ENCODE data around the gene S100A3. TPM values are rescaled to one million over a fixed set of nuclear protein-coding genes. Genes with fewer than 3 reads are reported as not detected.

S100A3 gene
- polyA plus RNA-seq, 1 of the 3 experiments (the other 2 are of a cell fraction) = 11.8 TPM

DNA sequence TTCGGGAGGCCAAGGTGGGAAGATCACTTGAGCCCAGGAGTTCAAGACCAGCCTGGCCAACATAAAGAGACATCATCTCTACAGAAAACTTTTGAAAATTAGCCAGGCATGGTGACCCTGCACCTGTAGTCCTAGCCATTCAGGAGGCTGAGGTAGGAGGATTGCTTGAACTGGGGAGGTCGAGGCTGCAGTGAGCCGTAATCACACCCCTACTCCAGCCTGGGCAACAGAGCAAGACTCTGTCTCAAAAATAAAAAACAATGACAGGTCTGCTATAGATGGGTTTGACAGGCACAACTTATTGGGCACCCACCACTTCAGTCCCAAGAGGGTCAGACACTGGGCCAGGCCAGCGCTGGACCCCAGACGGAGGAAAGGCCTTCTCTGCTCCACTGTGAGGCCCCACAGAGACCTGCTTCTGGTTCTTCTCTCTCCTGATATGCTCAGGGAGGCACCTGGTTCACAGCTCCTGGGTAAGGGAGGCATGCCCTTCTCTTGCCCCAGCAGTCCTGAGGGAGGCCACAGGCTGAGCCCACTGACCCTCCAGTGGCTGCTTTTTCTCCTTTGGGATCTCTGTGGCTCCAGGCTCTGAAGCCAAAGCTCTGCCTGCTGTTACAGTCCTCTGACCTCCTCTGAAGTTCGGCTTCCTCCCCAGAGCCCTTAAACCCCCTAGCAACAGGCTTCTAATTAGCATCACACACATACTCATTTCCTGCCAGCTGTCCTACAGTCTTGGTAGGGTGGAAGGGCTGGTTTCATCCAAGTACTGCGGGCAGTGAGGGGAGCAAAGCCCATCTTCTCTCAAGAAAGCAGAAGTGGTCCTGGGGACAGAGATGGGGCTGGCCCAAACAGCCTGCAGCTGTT lies 49.5 kb upstream of the S100A3 start:
- ChIA-PET POLR2A (no interaction called here), CTCF (interaction anchor here (0.7 to 1.9 kb wide), 10 partner anchors 8 to 246 kb away, joined by 3 to 7 read pairs (median 3); no protein-coding TSS in a partner anchor)
- H3K4me2 ChIP-seq = peak overlapping the region; percentile 58; the same call in 1 of the 2 replicates
- H3K9ac ChIP-seq = no peak overlapping the region
- H3K4me1 ChIP-seq (ENCODE audit: control insufficient read depth in 1 of 2, insufficient read depth in 2 of 2, low read depth in 1 of 2, low read length in 1 of 2) = peaks cover 4 to 5% of the 10 kb centered on the region in 2 experiments; a peak in 1 of 4 replicates
- peak overlapping the region in 1 of 2 experiments; percentile 34; a peak in 1 of 4 replicates for H3K27ac ChIP-seq (ENCODE audit: low read depth in 2 of 2, low read length in 1 of 2)
- DNase-seq = no peak
- H3K36me3 ChIP-seq (replicated peaks in 1 of 2; ENCODE audit: control insufficient read depth in 1 of 2, insufficient read depth in 2 of 2, low read length in 1 of 2) = no peaks in the 10 kb centered on the region
- H3K9me3 ChIP-seq = no peaks in the 10 kb centered on the region
- TF ChIP-seq RFX5 (IDR thresholded peaks at IDR 0.05; ENCODE audit: low read length) (peak; percentile 75; the same call in 1 of the 2 replicates), CHD2 (IDR thresholded peaks at IDR 0.05; ENCODE audit: low read length, partially characterized antibody) (no peak)
- H2AFZ ChIP-seq (ENCODE audit: low read depth) = 0 out of 2 replicates have a peak overlapping the region, but pooled peaks have one; percentile 37
- no peaks in the 10 kb centered on the region for H3K79me2 ChIP-seq (ENCODE audit: insufficient read depth)
- H3K27me3 ChIP-seq (ENCODE audit: insufficient read depth) = no peaks in the 10 kb centered on the region
- no peaks in the 10 kb centered on the region for H3K9me2 ChIP-seq
- H3K4me3 ChIP-seq (ENCODE audit: low read depth in 2 of 2, low read length in 1 of 2) = no peak overlapping the region
- WGBS (ENCODE audit: low lambda C conversion rate) = 85% methylated on average over 7 of the region's 7 CpGs
- H4K20me1 ChIP-seq (ENCODE audit: insufficient read depth) = no peaks in the 10 kb centered on the region
- H3F3A ChIP-seq (replicated peaks; ENCODE audit: insufficient read depth) = peaks cover 14% of the 10 kb centered on the region

DNA sequence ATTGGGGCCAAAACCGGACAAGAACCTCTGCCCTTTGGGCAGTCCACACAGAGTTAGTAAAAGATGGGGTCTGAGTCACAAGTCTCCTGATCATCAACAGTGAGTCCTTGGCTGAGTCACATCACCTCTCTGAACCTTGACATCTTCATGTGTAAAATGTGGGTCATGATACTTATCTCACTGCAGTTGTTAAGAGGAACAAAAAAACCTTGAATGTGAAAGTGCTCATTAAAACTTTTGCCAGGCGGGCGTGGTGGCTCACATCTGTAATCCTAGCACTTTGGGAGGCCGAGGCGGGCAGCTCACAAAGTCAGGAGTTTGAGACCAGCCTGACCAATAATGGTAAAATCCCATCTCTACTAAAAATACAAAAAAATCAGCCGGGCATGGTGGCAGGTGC lies 48.1 kb upstream of the S100A3 start:
- Histone ChIP-seq H3K36me3 (replicated peaks in 1 of 2; ENCODE audit: control insufficient read depth in 1 of 2, insufficient read depth in 2 of 2, low read length in 1 of 2) (no peaks in the 10 kb centered on the region), H3K9me2 (no peaks in the 10 kb centered on the region), H3K79me2 (ENCODE audit: insufficient read depth) (no peaks in the 10 kb centered on the region), H3K4me3 (ENCODE audit: low read depth in 2 of 2, low read length in 1 of 2) (no peak overlapping the region), H3K4me1 (ENCODE audit: control insufficient read depth in 1 of 2, insufficient read depth in 2 of 2, low read depth in 1 of 2, low read length in 1 of 2) (peaks cover 4 to 5% of the 10 kb centered on the region in 2 experiments; a peak in 1 of 4 replicates), H3K9me3 (no peaks in the 10 kb centered on the region), H3F3A (replicated peaks; ENCODE audit: insufficient read depth) (peaks cover 5% of the 10 kb centered on the region), H3K4me2 (no peak overlapping the region), H2AFZ (ENCODE audit: low read depth) (no peak overlapping the region), H3K27me3 (ENCODE audit: insufficient read depth) (no peaks in the 10 kb centered on the region), H3K9ac (no peak overlapping the region), H3K27ac (ENCODE audit: low read depth in 2 of 2, low read length in 1 of 2) (no peak overlapping the region), H4K20me1 (ENCODE audit: insufficient read depth) (no peaks in the 10 kb centered on the region)
- WGBS (ENCODE audit: low lambda C conversion rate) = 80% methylated on average over 6 of the region's 6 CpGs
- CTCF ChIA-PET = interaction anchor here (1.1 to 1.2 kb wide), 2 partner anchors 11 to 245 kb away, joined by 3 read pairs; no protein-coding TSS in a partner anchor
- no peak for DNase-seq
- POLR2A ChIA-PET = no interaction called here
- TF ChIP-seq FOXJ3 (CRISPR knock-in tag; IDR thresholded peaks at IDR 0.05) (no peak), FOSL2 (IDR thresholded peaks at IDR 0.05; ENCODE audit: borderline replicate concordance, low read depth) (peak; percentile 37; the same call in 1 of the 2 replicates)

DNA sequence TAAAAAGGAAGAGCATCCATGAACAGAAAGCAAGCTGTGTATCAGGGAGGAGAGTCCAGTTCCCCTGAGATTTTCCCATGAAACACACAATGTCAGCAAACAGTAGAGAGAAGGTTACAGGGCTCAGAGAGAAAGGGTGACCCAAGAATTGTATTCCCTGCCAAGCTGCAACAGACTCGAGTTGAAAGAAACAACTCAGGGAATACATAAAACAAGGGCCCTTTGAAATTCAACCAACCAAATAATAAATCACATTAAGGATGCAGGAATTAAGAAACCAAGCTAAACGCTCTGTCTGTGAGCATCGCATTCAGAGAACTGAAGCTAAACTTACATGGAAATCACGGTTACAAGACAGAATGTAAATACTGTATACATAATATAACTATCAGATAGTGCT lies 43.7 kb upstream of the S100A3 start:
- Histone ChIP-seq H2AFZ (ENCODE audit: low read depth) (no peak overlapping the region), H3K27me3 (ENCODE audit: insufficient read depth) (no peaks in the 10 kb centered on the region), H3K9ac (no peak overlapping the region), H3K4me2 (no peak overlapping the region), H3K79me2 (ENCODE audit: insufficient read depth) (no peaks in the 10 kb centered on the region), H3K27ac (ENCODE audit: low read depth in 2 of 2, low read length in 1 of 2) (no peak overlapping the region), H3K9me2 (no peaks in the 10 kb centered on the region), H3K36me3 (replicated peaks in 1 of 2; ENCODE audit: control insufficient read depth in 1 of 2, insufficient read depth in 2 of 2, low read length in 1 of 2) (no peaks in the 10 kb centered on the region), H3K4me1 (ENCODE audit: control insufficient read depth in 1 of 2, insufficient read depth in 2 of 2, low read depth in 1 of 2, low read length in 1 of 2) (no peaks in the 10 kb centered on the region), H3F3A (replicated peaks; ENCODE audit: insufficient read depth) (peaks cover 6% of the 10 kb centered on the region), H3K9me3 (no peaks in the 10 kb centered on the region), H4K20me1 (ENCODE audit: insufficient read depth) (no peaks in the 10 kb centered on the region), H3K4me3 (ENCODE audit: low read depth in 2 of 2, low read length in 1 of 2) (no peak overlapping the region)
- no peak for TF ChIP-seq MEF2A (IDR thresholded peaks at IDR 0.05; ENCODE audit: borderline replicate concordance, low read depth)
- TF ChIP-seq FOXJ3 (CRISPR knock-in tag; IDR thresholded peaks at IDR 0.05) = no peak
- no peak for TF ChIP-seq ELF1 (IDR thresholded peaks at IDR 0.05)
- no peak for TF ChIP-seq RCOR1 (IDR thresholded peaks at IDR 0.05; ENCODE audit: low read length)
- CTCF ChIA-PET = interaction anchor here (0.7 to 1.2 kb wide), 6 partner anchors 21 to 97 kb away, joined by 3 to 5 read pairs (median 4); no protein-coding TSS in a partner anchor
- 76% methylated on average over 4 of the region's 4 CpGs for WGBS (ENCODE audit: low lambda C conversion rate)
- POLR2A ChIA-PET = no interaction called here
- no peak for DNase-seq
